H54 (cell line): ENCODE results near the gene SEPTIN14.
A peak's percentile ranks its signal among the peaks of the same experiment; 100 is the strongest.
"Not testable (repeated sequence)": the region's sequence is repeated elsewhere in the genome, so short reads cannot be mapped to it uniquely, and the experiment has no call there.

Experiments used
- DNase-seq: peaks from one replicate; pipeline ENCODE4 v3.0.0; 2011; ENCODE audit warnings: low spot score, mixed read lengths; ENCODE audit not compliant: insufficient read length
- FAIRE-seq: peaks from 3 replicates; lab custom pipeline; 2011; peaks lifted over from hg19 to GRCh38; lab: Jason Lieb, UNC
- POLR2A ChIP-seq: IDR thresholded peaks from 2 replicates; pipeline ENCODE4 v1.6.1; 2011; ENCODE audit warnings: low read depth, mild to moderate bottlenecking, low read length

Gene SEPTIN14

GRCh38 chr7:55862652-55863051, at the start of gene SEPTIN14:
Gene SEPTIN14, minus strand, starts transcription at chr7:55862752. Its CDS starts 756 bp downstream, at chr7:55861996.
- not testable (repeated sequence) for DNase-seq, FAIRE-seq

- FAIRE-seq: no peak
- TF ChIP-seq POLR2A: no peak
- no peak for DNase-seq
Measured at GRCh38 chr7:55903985-55904759, 41.6 kb upstream of the SEPTIN14 start.

GRCh38 chr7:55901059-55901458, 38.5 kb upstream of the SEPTIN14 start:
- not testable (repeated sequence) for FAIRE-seq, DNase-seq

- TF ChIP-seq POLR2A: no peak
- FAIRE-seq (no peak), DNase-seq (no peak)
Measured at GRCh38 chr7:55898287-55898686, 35.7 kb upstream of the SEPTIN14 start.

GRCh38 chr7:55895021-55895420, 32.5 kb upstream of the SEPTIN14 start:
- FAIRE-seq: no peak
- DNase-seq: no peak
- TF ChIP-seq POLR2A: no peak

- DNase-seq: no peak
- no peak for FAIRE-seq
- TF ChIP-seq POLR2A: no peak
Measured at GRCh38 chr7:55893940-55894339, 31.4 kb upstream of the SEPTIN14 start.

- DNase-seq: not testable (repeated sequence)
Measured at GRCh38 chr7:55888378-55888777, 25.8 kb upstream of the SEPTIN14 start.

GRCh38 chr7:55887821-55888247, 25.3 kb upstream of the SEPTIN14 start:
- TF ChIP-seq POLR2A: no peak
- FAIRE-seq (no peak), DNase-seq (peak; percentile 65)

More at GRCh38 chr7:55888378-55888777, 25.8 kb upstream of the SEPTIN14 start:
- not testable (repeated sequence) for FAIRE-seq

- DNase-seq (no peak), FAIRE-seq (no peak)
- no peak for TF ChIP-seq POLR2A
Measured at GRCh38 chr7:55884321-55884720, 21.8 kb upstream of the SEPTIN14 start.

GRCh38 chr7:55878691-55879090, 16.1 kb upstream of the SEPTIN14 start:
- FAIRE-seq (no peak), DNase-seq (no peak)
- TF ChIP-seq POLR2A: no peak

GRCh38 chr7:55877308-55877707, 14.8 kb upstream of the SEPTIN14 start:
- DNase-seq: no peak
- no peak for FAIRE-seq
- no peak for TF ChIP-seq POLR2A

- DNase-seq (no peak), FAIRE-seq (no peak)
- no peak for TF ChIP-seq POLR2A
Measured at GRCh38 chr7:55873765-55874164, 11.2 kb upstream of the SEPTIN14 start.

GRCh38 chr7:55871932-55872485, 9.5 kb upstream of the SEPTIN14 start:
- FAIRE-seq: no peak
- no peak for DNase-seq
- TF ChIP-seq POLR2A: no peak

GRCh38 chr7:55868989-55869388, 6.4 kb upstream of the SEPTIN14 start:
- not testable (repeated sequence) for FAIRE-seq

GRCh38 chr7:55845164-55845563, 17.4 kb downstream of the SEPTIN14 start:
- not testable (repeated sequence) for DNase-seq, FAIRE-seq

More at GRCh38 chr7:55868989-55869388, 6.4 kb upstream of the SEPTIN14 start:
- not testable (repeated sequence) for DNase-seq
